Measurements from ENCODE around the gene KCP. TPM values are rescaled to one million over a fixed set of nuclear protein-coding genes. Genes with fewer than 3 reads are reported as not detected.

The KCP gene
- total RNA-seq, 1 experiment from 2014 or later: 5.3 TPM

DNA sequence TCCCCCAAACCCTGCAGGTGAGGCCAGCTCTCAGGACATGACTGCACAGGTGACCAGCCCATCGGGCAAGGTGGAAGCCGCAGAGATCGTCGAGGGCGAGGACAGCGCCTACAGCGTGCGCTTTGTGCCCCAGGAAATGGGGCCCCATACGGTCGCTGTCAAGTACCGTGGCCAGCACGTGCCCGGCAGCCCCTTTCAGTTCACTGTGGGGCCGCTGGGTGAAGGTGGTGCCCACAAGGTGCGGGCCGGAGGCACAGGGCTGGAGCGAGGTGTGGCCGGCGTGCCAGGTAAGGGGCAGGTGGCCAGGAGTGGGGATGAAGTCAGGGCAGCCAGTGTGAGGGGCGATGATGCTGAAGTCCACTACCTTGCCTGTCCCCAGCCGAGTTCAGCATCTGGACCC, 56.1 kb downstream of the KCP start:
- H2BK15ac ChIP-seq (ENCODE audit: low read depth, low read length): no peak overlapping the region
- DNase-seq: no peak
- H2BK5ac ChIP-seq (ENCODE audit: insufficient read length, low read length): no peak overlapping the region
- H3K18ac ChIP-seq (ENCODE audit: insufficient read length, low read depth, low read length): no peak overlapping the region
- no peaks in the 10 kb centered on the region for H3K79me1 ChIP-seq (ENCODE audit: insufficient read depth, low read depth, low read length, poor library complexity, severe bottlenecking)
- no peak for TF ChIP-seq CTCF (conservative IDR thresholded peaks at IDR 0.05)
- no peaks in the 10 kb centered on the region for H3K23me2 ChIP-seq (ENCODE audit: insufficient read length, low read depth, low read length, poor library complexity, severe bottlenecking)
- H4K5ac ChIP-seq (ENCODE audit: insufficient read length, low read depth, low read length): no peak overlapping the region
- no peak overlapping the region for H3K4ac ChIP-seq (ENCODE audit: low read depth, low read length)
- H3K27ac ChIP-seq (ENCODE audit: insufficient read length, low read depth, low read length): no peak overlapping the region
- Mint-ChIP-seq H3K9me3 (no peaks in the 10 kb centered on the region), H3K4me3 (no peak overlapping the region), H3K36me3 (ENCODE audit: insufficient read depth in 1 of 3, low read depth in 3 of 3) (peaks cover 0 to 7% (median 0%) of the 10 kb centered on the region in 3 experiments; a peak in 1 of 7 replicates), H3K27ac (no peak overlapping the region), H3K27me3 (ENCODE audit: low read depth) (no peaks in the 10 kb centered on the region; the same call in 1 of the 2 replicates), H3K4me1 (peaks cover 0 to 5% of the 10 kb centered on the region in 2 experiments; a peak in 1 of 4 replicates)
- no peak overlapping the region for H4K91ac ChIP-seq (ENCODE audit: insufficient read length, low read depth, low read length)
- H3K14ac ChIP-seq (ENCODE audit: insufficient read depth, low read length): no peak overlapping the region
- no peak overlapping the region for H3T11ph ChIP-seq (ENCODE audit: low read length)
- no peaks in the 10 kb centered on the region for H3K9me3 ChIP-seq (ENCODE audit: control insufficient read depth, low read depth, low read length)
- no peaks in the 10 kb centered on the region for H4K20me1 ChIP-seq (ENCODE audit: control insufficient read depth, insufficient read depth, insufficient read length)
- no peak overlapping the region for H3K9ac ChIP-seq (ENCODE audit: extremely low read depth, insufficient read length, low read length)
- WGBS (ENCODE audit: extremely low coverage, insufficient read length, low lambda C conversion rate): no CpG with 5 or more reads among the region's 21 CpGs
- no peak overlapping the region for H2BK20ac ChIP-seq (ENCODE audit: low read depth, low read length, poor library complexity, severe bottlenecking)
- no peak overlapping the region for H4K8ac ChIP-seq (replicated peaks; ENCODE audit: insufficient read length, low read depth, low read length)
- H3K4me2 ChIP-seq (ENCODE audit: insufficient read depth, insufficient read length, low read length): no peak overlapping the region
- no peak overlapping the region for H2AK5ac ChIP-seq (ENCODE audit: insufficient read length, low read length)
- no peaks in the 10 kb centered on the region for H3K4me1 ChIP-seq (ENCODE audit: insufficient read depth, low read length)
- H2BK120ac ChIP-seq (ENCODE audit: low read depth, low read length, poor library complexity, severe bottlenecking): no peak overlapping the region
- no peak overlapping the region for H2BK12ac ChIP-seq (ENCODE audit: insufficient read length, low read depth, low read length)
- H2AFZ ChIP-seq (ENCODE audit: low read length): no peak overlapping the region
- H3K27me3 ChIP-seq (ENCODE audit: insufficient read depth, low read length): no peaks in the 10 kb centered on the region
- no peak overlapping the region for H3K56ac ChIP-seq (ENCODE audit: insufficient read length, low read depth, low read length)
- no peak overlapping the region for H3K23ac ChIP-seq (ENCODE audit: insufficient read length, low read depth, low read length)
- no peaks in the 10 kb centered on the region for H3K79me2 ChIP-seq (ENCODE audit: insufficient read depth, low read length)
